Panc1 (cell line): ENCODE results near the gene PBX1.

Experiments used
- CTCF ChIP-seq: fragments of 450-650 bp; IDR thresholded peaks from 2 replicates; pipeline ENCODE4 v1.5.1; 2017; ENCODE audit warnings: mild to moderate bottlenecking
- POLR2AphosphoS5 ChIP-seq: IDR thresholded peaks from 2 replicates; pipeline ENCODE4 v1.6.1; 2012; ENCODE audit warnings: mild to moderate bottlenecking, low read depth, low read length, moderate library complexity
- SIN3A ChIP-seq: IDR thresholded peaks from 2 replicates; pipeline ENCODE4 v1.6.1; 2012; ENCODE audit warnings: low read depth, mild to moderate bottlenecking, low read length, moderate library complexity, borderline replicate concordance; ENCODE audit not compliant: insufficient read depth
- TCF7L2 ChIP-seq: IDR thresholded peaks from 2 replicates; pipeline ENCODE4 v1.6.1; 2011; ENCODE audit warnings: mild to moderate bottlenecking, low read depth, low read length, inconsistent platforms
- TF ChIP-seq, protein P1 (sequence below), 2 experiments: IDR thresholded peaks; 2 replicates each; pipeline ENCODE4 v1.6.1; 2011 to 2012; ENCODE audit warnings: low read depth in 2 of 2, control low read depth in 1 of 2, low read length in 1 of 2, mild to moderate bottlenecking in 1 of 2, moderate library complexity in 1 of 2; ENCODE audit not compliant: insufficient read depth in 1 of 2

DNA sequence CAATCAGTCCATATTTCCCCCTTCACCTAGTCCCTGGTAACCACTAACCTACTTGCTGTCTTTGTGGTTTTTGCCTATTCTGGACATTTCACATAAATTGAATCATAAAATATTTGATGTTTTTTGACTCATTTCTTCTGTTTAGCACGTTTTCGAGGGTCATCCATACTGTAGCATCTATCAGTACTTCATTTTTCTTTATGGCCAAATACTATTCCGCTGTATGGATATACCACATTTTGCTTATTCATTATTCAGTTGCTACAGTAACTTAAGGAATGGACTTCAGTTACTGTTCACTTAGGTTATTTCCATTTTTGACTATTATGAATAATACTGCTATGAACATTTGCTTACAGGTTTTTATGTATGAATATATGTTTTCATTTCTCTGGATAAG is 12.3 kb downstream of the PBX1 start:
- no peak for TF ChIP-seq POLR2AphosphoS5
- no peak for TF ChIP-seq CTCF
- TF ChIP-seq TCF7L2 = no peak
- TF ChIP-seq, protein P1, sequence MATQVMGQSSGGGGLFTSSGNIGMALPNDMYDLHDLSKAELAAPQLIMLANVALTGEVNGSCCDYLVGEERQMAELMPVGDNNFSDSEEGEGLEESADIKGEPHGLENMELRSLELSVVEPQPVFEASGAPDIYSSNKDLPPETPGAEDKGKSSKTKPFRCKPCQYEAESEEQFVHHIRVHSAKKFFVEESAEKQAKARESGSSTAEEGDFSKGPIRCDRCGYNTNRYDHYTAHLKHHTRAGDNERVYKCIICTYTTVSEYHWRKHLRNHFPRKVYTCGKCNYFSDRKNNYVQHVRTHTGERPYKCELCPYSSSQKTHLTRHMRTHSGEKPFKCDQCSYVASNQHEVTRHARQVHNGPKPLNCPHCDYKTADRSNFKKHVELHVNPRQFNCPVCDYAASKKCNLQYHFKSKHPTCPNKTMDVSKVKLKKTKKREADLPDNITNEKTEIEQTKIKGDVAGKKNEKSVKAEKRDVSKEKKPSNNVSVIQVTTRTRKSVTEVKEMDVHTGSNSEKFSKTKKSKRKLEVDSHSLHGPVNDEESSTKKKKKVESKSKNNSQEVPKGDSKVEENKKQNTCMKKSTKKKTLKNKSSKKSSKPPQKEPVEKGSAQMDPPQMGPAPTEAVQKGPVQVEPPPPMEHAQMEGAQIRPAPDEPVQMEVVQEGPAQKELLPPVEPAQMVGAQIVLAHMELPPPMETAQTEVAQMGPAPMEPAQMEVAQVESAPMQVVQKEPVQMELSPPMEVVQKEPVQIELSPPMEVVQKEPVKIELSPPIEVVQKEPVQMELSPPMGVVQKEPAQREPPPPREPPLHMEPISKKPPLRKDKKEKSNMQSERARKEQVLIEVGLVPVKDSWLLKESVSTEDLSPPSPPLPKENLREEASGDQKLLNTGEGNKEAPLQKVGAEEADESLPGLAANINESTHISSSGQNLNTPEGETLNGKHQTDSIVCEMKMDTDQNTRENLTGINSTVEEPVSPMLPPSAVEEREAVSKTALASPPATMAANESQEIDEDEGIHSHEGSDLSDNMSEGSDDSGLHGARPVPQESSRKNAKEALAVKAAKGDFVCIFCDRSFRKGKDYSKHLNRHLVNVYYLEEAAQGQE (IDR thresholded peaks at IDR 0.05; ENCODE audit: insufficient read depth in 1 of 2, low read depth in 2 of 2, low read length in 1 of 2) = no peak
- no peak for TF ChIP-seq SIN3A
